CD4-positive, alpha-beta memory T cell (primary cell): ENCODE measurements around the gene VWA1. TPM values are rescaled to one million over a fixed set of nuclear protein-coding genes. Genes with fewer than 3 reads are reported as not detected.
"Not testable (repeated sequence)": the region's sequence is repeated elsewhere in the genome, so short reads cannot be mapped to it uniquely, and the experiment has no call there.

ENCODE experiments used
- CTCF ChIA-PET: fragments of 350-600 bp; sonication (Branson Sonifier 250); formaldehyde crosslinking; loops from one replicate; lab custom pipeline; 2021; ENCODE audit warnings: inconsistent platforms; ENCODE audit not compliant: partially characterized antibody; lab: Charles Lee
- POLR2A ChIA-PET: fragments of 350-600 bp; sonication (Branson Sonifier 250); formaldehyde crosslinking; loops from one replicate; lab custom pipeline; 2021; ENCODE audit not compliant: partially characterized antibody; lab: Charles Lee
- DNase-seq, 5 donors: peaks; one replicate each; pipeline versions ENCODE4 v3.0.0 to v3.0.0-alpha.2; 2020 to 2022; ENCODE audit warnings: mixed read lengths in 1 of 5
- H3K27ac ChIP-seq: one replicate; pipeline ENCODE4 v1.7.0; 2013; ENCODE audit warnings: low read depth, low read length
- H3K27me3 ChIP-seq: 2 replicates; pipeline ENCODE4 v1.7.0; 2013; ENCODE audit warnings: mild to moderate bottlenecking, low read length, moderate library complexity; ENCODE audit not compliant: insufficient read depth
- H3K36me3 ChIP-seq: 2 replicates; pipeline ENCODE4 v1.7.0; 2013; ENCODE audit warnings: mild to moderate bottlenecking, low read length, moderate library complexity; ENCODE audit not compliant: insufficient read depth
- H3K4me1 ChIP-seq: 2 replicates; pipeline ENCODE4 v1.7.0; 2013; ENCODE audit warnings: mild to moderate bottlenecking, low read length, moderate library complexity; ENCODE audit not compliant: insufficient read depth
- H3K4me3 ChIP-seq, 2 donors: one replicate each; pipeline ENCODE4 v1.7.0; 2013; ENCODE audit warnings: low read length in 2 of 2, mild to moderate bottlenecking in 1 of 2
- H3K9me3 ChIP-seq, 2 donors: one replicate each; pipeline ENCODE4 v1.7.0; 2013; ENCODE audit warnings: low read length in 2 of 2, control low read depth in 1 of 2; ENCODE audit not compliant: control insufficient read depth in 1 of 2
- H3K27ac Mint-ChIP-seq, 7 donors: one replicate each; pipeline ENCODE4 v1.8.0; 2020 to 2021; ENCODE audit warnings: mixed read lengths in 7 of 7, mild to moderate bottlenecking in 6 of 7, inconsistent platforms in 3 of 7, moderate library complexity in 3 of 7
- H3K27me3 Mint-ChIP-seq, 2 donors: one replicate each; pipeline ENCODE4 v1.8.0; 2020 to 2021; ENCODE audit warnings: mixed read lengths in 2 of 2
- H3K36me3 Mint-ChIP-seq, 2 donors: one replicate each; pipeline ENCODE4 v1.8.0; 2020 to 2021; ENCODE audit warnings: mixed read lengths in 2 of 2, inconsistent platforms in 1 of 2, mild to moderate bottlenecking in 1 of 2
- H3K4me1 Mint-ChIP-seq, 4 donors: one replicate each; pipeline ENCODE4 v1.8.0; 2020 to 2021; ENCODE audit warnings: mixed read lengths in 4 of 4, mild to moderate bottlenecking in 1 of 4
- H3K4me3 Mint-ChIP-seq, 8 donors: one replicate each; pipeline ENCODE4 v1.8.0; 2020 to 2021; ENCODE audit warnings: mixed read lengths in 8 of 8, mild to moderate bottlenecking in 7 of 8, moderate library complexity in 6 of 8, inconsistent platforms in 3 of 8
- H3K9me3 Mint-ChIP-seq, 8 donors: one replicate each; pipeline ENCODE4 v1.8.0; 2020 to 2021; ENCODE audit warnings: mixed read lengths in 8 of 8, mild to moderate bottlenecking in 5 of 8, inconsistent platforms in 3 of 8, moderate library complexity in 1 of 8
- intact Hi-C: fragments of 100-400 bp; cut with micrococcal nuclease; formaldehyde crosslinking; loops from one replicate; pipeline ENCODE4 v1.15.1; 2023
- polyA plus RNA-seq, 2 donors: library from polyadenylated mRNA; unstranded; fragments of 300-500 nt; fragmentation: Illumina TruSeq; gene quantifications; one replicate each; pipeline ENCODE4 v1.2.3, GENCODE V29; 2021
- total RNA-seq, 2 experiments: library from RNA; stranded (reverse); gene quantifications; one replicate each; pipeline ENCODE4 v1.2.3, GENCODE V29; 2021

Gene VWA1
- total and polyA plus RNA-seq, 4 experiments from 2014 or later: not detected

DNA sequence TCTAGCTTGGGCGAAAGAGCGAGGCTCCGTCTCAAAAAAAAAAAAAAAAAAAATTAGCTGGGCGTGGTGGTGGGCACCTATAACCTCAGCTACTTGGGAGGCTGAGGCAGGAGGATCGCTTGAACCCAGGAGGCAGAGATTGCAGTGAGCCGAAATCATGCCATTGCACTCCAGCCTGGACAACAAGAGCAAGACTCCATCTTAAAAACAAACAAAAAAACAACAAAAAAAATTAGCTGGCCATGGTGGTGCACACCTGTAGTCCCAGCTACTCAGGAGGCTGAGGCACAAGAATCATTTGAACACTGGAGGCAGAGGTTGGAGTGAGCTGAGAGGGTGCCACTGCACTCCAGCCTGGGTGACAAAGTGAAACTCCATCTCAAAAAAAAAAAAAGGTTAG is 6.5 kb upstream of the VWA1 start:
- H3K9me3 ChIP-seq, H3K9me3 Mint-ChIP-seq, H3K27me3 ChIP-seq, H3K27ac ChIP-seq, intact Hi-C loops, H3K4me3 Mint-ChIP-seq, H3K4me1 ChIP-seq, H3K36me3 ChIP-seq, H3K4me1 Mint-ChIP-seq, H3K27ac Mint-ChIP-seq, H3K36me3 Mint-ChIP-seq, H3K4me3 ChIP-seq: not testable (repeated sequence)
- peak in 1 of 5 donors; percentile 15 for DNase-seq
- peaks cover 18 to 22% of the 10 kb centered on the region in 2 donors for H3K27me3 Mint-ChIP-seq
- ChIA-PET POLR2A (interaction anchor here (0.6 kb wide), 1 partner anchor 21 kb away, joined by 3 read pairs; no protein-coding TSS in a partner anchor), CTCF (interaction anchor here (0.7 to 1.7 kb wide), 3 partner anchors 11 to 276 kb away, joined by 3 to 5 read pairs (median 3); no protein-coding TSS in a partner anchor)

DNA sequence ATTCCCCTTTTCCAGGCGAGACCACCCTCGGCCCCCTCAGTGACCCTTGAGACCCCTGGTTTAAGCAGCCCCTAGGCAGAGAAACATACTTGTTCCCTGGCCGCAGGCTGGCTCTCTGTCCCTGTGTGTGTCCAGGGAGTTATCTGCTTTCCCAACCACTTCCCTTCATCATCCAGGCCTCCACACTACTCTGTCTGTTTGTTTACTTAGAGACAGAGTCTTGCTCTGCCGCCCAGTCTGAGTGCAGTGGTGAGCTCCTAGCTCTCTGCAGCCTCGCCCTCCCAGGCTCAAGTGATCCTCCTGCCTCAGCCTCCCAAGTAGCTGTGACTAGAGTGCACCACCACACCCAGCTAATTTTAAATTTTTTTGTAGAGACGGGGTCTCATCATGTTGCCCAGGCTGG is 5.8 kb upstream of the VWA1 start:
- H3K9me3 ChIP-seq: no peaks in the 10 kb centered on the region
- no peak overlapping the region for H3K4me3 ChIP-seq
- Mint-ChIP-seq H3K9me3 (no peaks in the 10 kb centered on the region), H3K36me3 (no peaks in the 10 kb centered on the region), H3K27me3 (peaks cover 18 to 19% of the 10 kb centered on the region in 2 donors), H3K4me3 (peak overlapping the region in 3 of 8 donors; percentile 6 to 39 (median 17)), H3K27ac (no peak overlapping the region), H3K4me1 (peaks cover 0 to 5% (median 2%) of the 10 kb centered on the region in 4 donors)
- H3K27ac ChIP-seq: no peak overlapping the region
- POLR2A ChIA-PET: interaction anchor here (0.6 kb wide), 1 partner anchor 22 kb away, joined by 3 read pairs; no protein-coding TSS in a partner anchor
- no peaks in the 10 kb centered on the region for H3K36me3 ChIP-seq
- peaks cover 7% of the 10 kb centered on the region for H3K27me3 ChIP-seq
- intact Hi-C loops: no loop called here
- H3K4me1 ChIP-seq: no peaks in the 10 kb centered on the region
- DNase-seq: no peak
- CTCF ChIA-PET: interaction anchor here (1.7 kb wide), 1 partner anchor 12 kb away, joined by 5 read pairs; no protein-coding TSS in a partner anchor

DNA sequence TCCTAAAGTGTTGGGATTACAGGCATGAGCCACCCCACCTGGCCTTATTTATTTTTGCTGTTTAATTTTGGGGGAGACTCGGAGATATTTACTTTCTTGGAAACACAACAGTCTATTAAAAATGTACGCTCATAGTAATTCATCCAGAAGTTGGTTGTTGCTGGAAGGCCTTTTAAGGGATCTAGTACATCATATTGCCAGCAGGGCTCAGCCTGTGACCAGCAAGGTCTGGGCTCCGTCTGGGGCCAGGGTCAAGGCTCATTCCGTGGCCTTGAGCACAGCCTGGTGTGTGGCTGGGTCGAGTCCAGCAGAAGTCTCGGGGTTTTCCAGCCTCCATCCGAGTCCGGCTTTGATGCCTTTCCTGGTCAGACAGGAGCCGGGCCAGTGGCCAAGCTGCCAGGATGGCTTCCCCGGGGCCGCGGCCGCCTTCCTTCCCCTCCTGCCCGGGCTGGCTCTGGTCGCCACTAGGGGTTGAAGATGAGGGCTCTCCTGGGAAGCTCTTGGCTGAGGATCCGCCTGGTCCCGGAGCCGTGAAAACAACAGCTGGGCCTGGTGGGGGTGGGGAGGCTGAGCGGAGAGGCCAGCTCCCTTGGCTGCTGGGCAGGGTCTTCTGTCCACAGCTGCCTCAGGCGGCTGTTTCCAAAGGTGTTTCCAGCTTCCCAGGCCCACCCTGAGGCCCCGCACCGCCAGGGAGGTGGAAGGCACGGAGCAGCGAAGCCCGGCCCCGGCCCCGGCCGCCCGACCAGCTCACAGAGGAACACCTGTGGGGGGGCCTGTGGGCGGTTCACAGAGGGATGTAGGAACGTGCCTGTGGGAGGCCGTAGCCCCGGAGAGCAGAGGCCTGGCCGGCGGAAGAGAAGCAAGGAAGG is 5.1 kb upstream of the VWA1 start:
- Mint-ChIP-seq H3K36me3 (no peaks in the 10 kb centered on the region), H3K4me3 (no peak overlapping the region), H3K4me1 (peaks cover 0 to 9% (median 3%) of the 10 kb centered on the region in 4 donors), H3K27me3 (peaks cover 18 to 19% of the 10 kb centered on the region in 2 donors), H3K27ac (no peak overlapping the region), H3K9me3 (no peaks in the 10 kb centered on the region)
- ChIA-PET CTCF (no interaction called here), POLR2A (no interaction called here)
- DNase-seq: peak in 1 of 5 donors; percentile 27
- H3K27ac ChIP-seq: no peak overlapping the region
- H3K9me3 ChIP-seq: no peaks in the 10 kb centered on the region
- no peaks in the 10 kb centered on the region for H3K36me3 ChIP-seq
- intact Hi-C loops: no loop called here
- H3K4me3 ChIP-seq: no peak overlapping the region
- H3K27me3 ChIP-seq: peaks cover 12% of the 10 kb centered on the region
- H3K4me1 ChIP-seq: no peaks in the 10 kb centered on the region

GRCh38 chr1:1430992-1431844 is 4.3 kb upstream of the VWA1 start:
- H3K27ac ChIP-seq: no peak overlapping the region
- H3K4me1 Mint-ChIP-seq: peaks cover 0 to 10% (median 3%) of the 10 kb centered on the region in 4 donors
- DNase-seq: peak in 1 of 5 donors; percentile 24
- ChIA-PET POLR2A (no interaction called here), CTCF (no interaction called here)
- H3K36me3 ChIP-seq: no peaks in the 10 kb centered on the region
- no peaks in the 10 kb centered on the region for H3K9me3 Mint-ChIP-seq
- H3K27ac Mint-ChIP-seq: no peak overlapping the region
- intact Hi-C loops: no loop called here
- H3K27me3 ChIP-seq: peaks cover 16% of the 10 kb centered on the region
- H3K27me3 Mint-ChIP-seq: peaks cover 16 to 19% of the 10 kb centered on the region in 2 donors
- H3K9me3 ChIP-seq: no peaks in the 10 kb centered on the region
- H3K4me1 ChIP-seq: peaks cover 4% of the 10 kb centered on the region
- no peaks in the 10 kb centered on the region for H3K36me3 Mint-ChIP-seq
- no peak overlapping the region for H3K4me3 Mint-ChIP-seq
- H3K4me3 ChIP-seq: no peak overlapping the region

DNA sequence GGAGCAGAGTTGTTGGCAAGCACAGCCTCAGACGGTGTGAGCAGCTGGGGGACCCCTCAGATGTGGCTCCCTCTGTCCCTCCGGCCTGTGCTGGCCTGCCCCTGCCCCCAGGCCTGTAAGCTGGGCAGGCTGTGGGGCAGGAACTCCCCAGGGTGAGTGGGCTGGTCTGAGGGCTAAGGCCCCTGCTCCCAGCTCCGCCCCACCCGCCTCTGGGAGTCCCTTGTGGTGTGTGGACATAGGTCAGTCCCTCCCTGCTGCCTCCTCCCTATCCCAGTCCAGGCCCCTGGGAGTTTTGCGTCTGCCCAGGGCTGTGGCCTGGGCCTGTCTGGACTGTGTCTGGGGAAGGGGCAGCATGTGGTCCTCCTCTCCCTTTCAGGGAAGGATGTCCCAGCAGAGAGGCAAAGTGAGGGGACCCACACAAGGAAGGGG is 3.6 kb upstream of the VWA1 start:
- CTCF ChIA-PET: no interaction called here
- intact Hi-C loops: no loop called here
- POLR2A ChIA-PET: no interaction called here

DNA sequence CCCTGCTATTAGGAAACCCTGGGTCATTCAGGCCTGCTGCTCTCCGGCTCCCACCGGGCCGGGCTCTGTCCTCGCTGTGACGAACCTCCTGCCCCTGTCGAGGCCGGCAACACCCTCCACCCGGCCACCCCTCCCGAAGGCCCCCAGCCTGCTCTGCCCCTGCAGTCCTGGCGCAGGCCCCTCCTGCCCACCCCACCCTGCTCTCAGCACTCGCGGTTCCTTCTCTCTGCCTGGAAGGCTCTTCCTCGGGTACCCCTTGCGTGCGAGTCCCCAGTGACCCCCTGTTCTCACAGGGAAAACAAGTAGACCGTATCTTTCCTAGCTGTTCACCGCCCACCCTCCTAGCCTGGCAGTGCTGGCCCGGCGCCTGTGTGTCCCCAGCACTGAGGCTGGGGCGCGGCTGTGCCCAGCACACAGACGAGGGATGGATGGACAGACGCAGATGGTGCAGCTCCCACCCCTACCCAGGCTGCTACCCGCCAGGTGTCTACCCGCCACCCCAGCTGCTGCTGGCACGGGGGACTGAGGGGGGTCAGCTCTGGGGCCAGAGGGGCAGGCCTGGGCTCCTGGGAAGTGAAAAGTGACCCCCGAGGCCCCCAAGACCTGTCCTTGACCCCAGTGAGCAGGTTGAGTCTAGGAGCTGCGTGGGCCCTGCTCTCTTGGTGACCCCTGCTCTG is 3.1 kb upstream of the VWA1 start:
- H3K27ac Mint-ChIP-seq: no peak overlapping the region
- Histone ChIP-seq H3K27me3 (peaks cover 24% of the 10 kb centered on the region), H3K9me3 (no peaks in the 10 kb centered on the region), H3K27ac (no peak overlapping the region), H3K4me1 (peaks cover 7% of the 10 kb centered on the region), H3K4me3 (no peak overlapping the region), H3K36me3 (no peaks in the 10 kb centered on the region)
- DNase-seq: peak in 1 of 5 donors; percentile 9
- H3K27me3 Mint-ChIP-seq: peaks cover 14 to 19% of the 10 kb centered on the region in 2 donors
- intact Hi-C loops: no loop called here
- POLR2A ChIA-PET: no interaction called here
- no peaks in the 10 kb centered on the region for H3K36me3 Mint-ChIP-seq
- CTCF ChIA-PET: no interaction called here
- no peak overlapping the region for H3K4me3 Mint-ChIP-seq
- no peaks in the 10 kb centered on the region for H3K9me3 Mint-ChIP-seq
- H3K4me1 Mint-ChIP-seq: peaks cover 0 to 13% (median 3%) of the 10 kb centered on the region in 4 donors

More for the DNA sequence above, 3.6 kb upstream of the VWA1 start:
- H3K27ac Mint-ChIP-seq: no peak overlapping the region
- no peak overlapping the region for H3K4me3 Mint-ChIP-seq
- no peaks in the 10 kb centered on the region for H3K36me3 ChIP-seq
- H3K4me1 ChIP-seq: peaks cover 7% of the 10 kb centered on the region
- H3K27me3 Mint-ChIP-seq: peaks cover 14 to 19% of the 10 kb centered on the region in 2 donors
- H3K36me3 Mint-ChIP-seq: no peaks in the 10 kb centered on the region
- no peaks in the 10 kb centered on the region for H3K9me3 ChIP-seq
- H3K4me3 ChIP-seq: no peak overlapping the region
- H3K27me3 ChIP-seq: peaks cover 22% of the 10 kb centered on the region
- H3K27ac ChIP-seq: no peak overlapping the region
- H3K4me1 Mint-ChIP-seq: peaks cover 0 to 13% (median 3%) of the 10 kb centered on the region in 4 donors
- peak in 1 of 5 donors; percentile 9 for DNase-seq
- no peaks in the 10 kb centered on the region for H3K9me3 Mint-ChIP-seq
